Measurements from ENCODE around the gene DHRSX. TPM values are rescaled to one million over a fixed set of nuclear protein-coding genes. Genes with fewer than 3 reads are reported as not detected.
"Not testable (repeated sequence)": the region's sequence is repeated elsewhere in the genome, so short reads cannot be mapped to it uniquely, and the experiment has no call there.

Gene DHRSX
- total and polyA plus RNA-seq, 2 donors (not counting 1 experiment from before 2014, with no cell fraction given), result 23.7 to 25.6 TPM

- Histone ChIP-seq H3K9ac (ENCODE audit: insufficient read depth, low read length) (no peak overlapping the region), H4K20me1 (ENCODE audit: control insufficient read depth, extremely low read depth, insufficient read depth, low read length) (no peaks in the 10 kb centered on the region), H3K27ac (ENCODE audit: insufficient read depth, low read length) (no peak overlapping the region), H3K4me1 (ENCODE audit: control insufficient read depth, extremely low read depth, insufficient read depth, low read length) (no peaks in the 10 kb centered on the region), H3K4me3 (replicated peaks in 1 of 4; ENCODE audit: control extremely low read depth in 1 of 4, insufficient read depth in 1 of 4, low read depth in 3 of 4, low read length in 4 of 4) (no peak overlapping the region), H2AFZ (ENCODE audit: low read length) (no peak overlapping the region), H3K79me2 (ENCODE audit: control insufficient read depth, insufficient read depth, low read length) (no peaks in the 10 kb centered on the region), H3K27me3 (ENCODE audit: control insufficient read depth, insufficient read depth, low read length) (no peaks in the 10 kb centered on the region), H3K4me2 (ENCODE audit: extremely low read depth, insufficient read depth, low read length) (no peak overlapping the region), H3K9me3 (ENCODE audit: control insufficient read depth, insufficient read depth, low read depth, low read length) (no peaks in the 10 kb centered on the region), H3K36me3 (ENCODE audit: control insufficient read depth, insufficient read depth, low read length) (no peaks in the 10 kb centered on the region)
- no peak for TF ChIP-seq EZH2 (IDR thresholded peaks at IDR 0.05; ENCODE audit: low read length, missing control alignments)
- TF ChIP-seq, protein P1, sequence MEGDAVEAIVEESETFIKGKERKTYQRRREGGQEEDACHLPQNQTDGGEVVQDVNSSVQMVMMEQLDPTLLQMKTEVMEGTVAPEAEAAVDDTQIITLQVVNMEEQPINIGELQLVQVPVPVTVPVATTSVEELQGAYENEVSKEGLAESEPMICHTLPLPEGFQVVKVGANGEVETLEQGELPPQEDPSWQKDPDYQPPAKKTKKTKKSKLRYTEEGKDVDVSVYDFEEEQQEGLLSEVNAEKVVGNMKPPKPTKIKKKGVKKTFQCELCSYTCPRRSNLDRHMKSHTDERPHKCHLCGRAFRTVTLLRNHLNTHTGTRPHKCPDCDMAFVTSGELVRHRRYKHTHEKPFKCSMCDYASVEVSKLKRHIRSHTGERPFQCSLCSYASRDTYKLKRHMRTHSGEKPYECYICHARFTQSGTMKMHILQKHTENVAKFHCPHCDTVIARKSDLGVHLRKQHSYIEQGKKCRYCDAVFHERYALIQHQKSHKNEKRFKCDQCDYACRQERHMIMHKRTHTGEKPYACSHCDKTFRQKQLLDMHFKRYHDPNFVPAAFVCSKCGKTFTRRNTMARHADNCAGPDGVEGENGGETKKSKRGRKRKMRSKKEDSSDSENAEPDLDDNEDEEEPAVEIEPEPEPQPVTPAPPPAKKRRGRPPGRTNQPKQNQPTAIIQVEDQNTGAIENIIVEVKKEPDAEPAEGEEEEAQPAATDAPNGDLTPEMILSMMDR (conservative IDR thresholded peaks at IDR 0.05 in 1 of 2, IDR thresholded peaks at IDR 0.05 in 1 of 2; ENCODE audit: low read depth in 1 of 2, low read length in 2 of 2), result no peak
- no peak for DNase-seq (ENCODE audit: low read depth in 2 of 2)
These were observed 280.5 kb downstream of the DHRSX start for GRCh38 chrX:2220296-2220695.

DNA sequence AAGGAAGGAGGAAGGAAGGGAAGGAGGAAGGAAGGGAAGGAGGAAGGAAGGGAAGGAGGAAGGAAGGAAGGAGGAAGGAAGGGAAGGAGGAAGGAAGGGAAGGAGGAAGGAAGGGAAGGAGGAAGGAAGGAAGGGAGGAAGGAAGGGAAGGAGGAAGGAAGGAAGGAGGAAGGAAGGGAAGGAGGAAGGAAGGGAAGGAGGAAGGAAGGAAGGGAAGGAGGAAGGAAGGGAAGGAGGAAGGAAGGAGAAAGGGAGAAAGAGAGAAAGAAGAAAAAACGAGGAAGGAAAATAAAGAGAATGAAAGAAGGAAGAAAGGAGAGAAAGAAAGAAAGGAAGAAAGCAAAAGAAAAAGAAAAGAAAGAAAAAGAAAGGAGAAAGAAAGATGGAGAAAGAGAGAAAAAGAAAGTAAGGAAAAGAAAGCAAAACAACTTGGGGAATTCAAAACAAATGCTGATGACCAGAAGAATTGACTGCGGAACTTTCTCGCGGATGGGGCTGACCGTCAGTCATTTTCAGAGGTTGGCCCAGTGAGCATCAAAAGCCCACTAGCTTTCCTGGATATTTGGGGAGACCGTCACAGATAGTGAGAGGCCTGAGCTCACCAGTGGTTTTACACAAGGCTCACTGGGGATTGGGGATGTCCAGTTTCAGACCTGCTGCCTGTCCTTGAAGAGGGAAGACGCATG, 286.5 kb downstream of the DHRSX start:
- not testable (repeated sequence) for H3K36me3 ChIP-seq (ENCODE audit: control insufficient read depth, insufficient read depth, low read length); H3K9ac ChIP-seq (ENCODE audit: insufficient read depth, low read length); H3K27me3 ChIP-seq (ENCODE audit: control insufficient read depth, insufficient read depth, low read length); H3K4me2 ChIP-seq (ENCODE audit: extremely low read depth, insufficient read depth, low read length); H4K20me1 ChIP-seq (ENCODE audit: control insufficient read depth, extremely low read depth, insufficient read depth, low read length); H3K79me2 ChIP-seq (ENCODE audit: control insufficient read depth, insufficient read depth, low read length); H3K4me1 ChIP-seq (ENCODE audit: control insufficient read depth, extremely low read depth, insufficient read depth, low read length); H2AFZ ChIP-seq (ENCODE audit: low read length); DNase-seq (ENCODE audit: low read depth in 2 of 2); H3K4me3 ChIP-seq (replicated peaks in 1 of 4; ENCODE audit: control extremely low read depth in 1 of 4, insufficient read depth in 1 of 4, low read depth in 3 of 4, low read length in 4 of 4); H3K27ac ChIP-seq (ENCODE audit: insufficient read depth, low read length); H3K9me3 ChIP-seq (ENCODE audit: control insufficient read depth, insufficient read depth, low read depth, low read length)

- H3K4me2 ChIP-seq (ENCODE audit: extremely low read depth, insufficient read depth, low read length); H3K27ac ChIP-seq (ENCODE audit: insufficient read depth, low read length); H3K4me3 ChIP-seq (replicated peaks in 1 of 4; ENCODE audit: control extremely low read depth in 1 of 4, insufficient read depth in 1 of 4, low read depth in 3 of 4, low read length in 4 of 4); DNase-seq (ENCODE audit: low read depth in 2 of 2); H3K9ac ChIP-seq (ENCODE audit: insufficient read depth, low read length); H3K36me3 ChIP-seq (ENCODE audit: control insufficient read depth, insufficient read depth, low read length); H3K27me3 ChIP-seq (ENCODE audit: control insufficient read depth, insufficient read depth, low read length); H3K4me1 ChIP-seq (ENCODE audit: control insufficient read depth, extremely low read depth, insufficient read depth, low read length); H4K20me1 ChIP-seq (ENCODE audit: control insufficient read depth, extremely low read depth, insufficient read depth, low read length); H3K79me2 ChIP-seq (ENCODE audit: control insufficient read depth, insufficient read depth, low read length); H3K9me3 ChIP-seq (ENCODE audit: control insufficient read depth, insufficient read depth, low read depth, low read length); H2AFZ ChIP-seq (ENCODE audit: low read length): not testable (repeated sequence)
These were observed 289.1 kb downstream of the DHRSX start for GRCh38 chrX:2211667-2212066.

GRCh38 chrX:2193273-2193592, 307.5 kb downstream of the DHRSX start:
- Histone ChIP-seq H2AFZ (ENCODE audit: low read length) (no peak overlapping the region), H3K79me2 (ENCODE audit: control insufficient read depth, insufficient read depth, low read length) (no peaks in the 10 kb centered on the region)

More at GRCh38 chrX:2193273-2193592, 307.5 kb downstream of the DHRSX start:
- H3K36me3 ChIP-seq (ENCODE audit: control insufficient read depth, insufficient read depth, low read length), result no peaks in the 10 kb centered on the region
- H3K4me3 ChIP-seq (replicated peaks in 1 of 4; ENCODE audit: control extremely low read depth in 1 of 4, insufficient read depth in 1 of 4, low read depth in 3 of 4, low read length in 4 of 4), result no peak overlapping the region
- H4K20me1 ChIP-seq (ENCODE audit: control insufficient read depth, extremely low read depth, insufficient read depth, low read length), result no peaks in the 10 kb centered on the region
- DNase-seq (ENCODE audit: low read depth in 2 of 2), result no peak
- no peak overlapping the region for H3K27ac ChIP-seq (ENCODE audit: insufficient read depth, low read length)
- TF ChIP-seq, protein P1 (conservative IDR thresholded peaks at IDR 0.05 in 1 of 2, IDR thresholded peaks at IDR 0.05 in 1 of 2; ENCODE audit: low read depth in 1 of 2, low read length in 2 of 2), result no peak
- no peak for TF ChIP-seq EZH2 (IDR thresholded peaks at IDR 0.05; ENCODE audit: low read length, missing control alignments)
- H3K9ac ChIP-seq (ENCODE audit: insufficient read depth, low read length), result no peak overlapping the region
- H3K9me3 ChIP-seq (ENCODE audit: control insufficient read depth, insufficient read depth, low read depth, low read length), result no peaks in the 10 kb centered on the region
- no peak overlapping the region for H3K4me2 ChIP-seq (ENCODE audit: extremely low read depth, insufficient read depth, low read length)
- H3K27me3 ChIP-seq (ENCODE audit: control insufficient read depth, insufficient read depth, low read length), result no peaks in the 10 kb centered on the region
- no peaks in the 10 kb centered on the region for H3K4me1 ChIP-seq (ENCODE audit: control insufficient read depth, extremely low read depth, insufficient read depth, low read length)
